Parathyroid adenoma (tissue), 2 donors: ENCODE measurements around the gene NOL4L.

ENCODE experiments used
- H2AFZ ChIP-seq: fragments of 300-600 bp; sonication (generic); one replicate; pipeline ENCODE4 v1.7.0; 2017; ENCODE audit warnings: antibody characterized with exemption, mild to moderate bottlenecking
- H3K27ac ChIP-seq: fragments of 300-600 bp; sonication (generic); one replicate; pipeline ENCODE4 v1.7.0; 2017
- H3K27me3 ChIP-seq: fragments of 300-600 bp; sonication (generic); one replicate; pipeline ENCODE4 v1.7.0; 2017; ENCODE audit warnings: low read length; ENCODE audit not compliant: control insufficient read depth, insufficient read depth
- H3K36me3 ChIP-seq: fragments of 300-600 bp; sonication (generic); one replicate; pipeline ENCODE4 v1.7.0; 2017; ENCODE audit warnings: low read length; ENCODE audit not compliant: control insufficient read depth, insufficient read depth
- H3K4me1 ChIP-seq: fragments of 300-600 bp; sonication (generic); one replicate; pipeline ENCODE4 v1.7.0; 2017; ENCODE audit warnings: control low read depth
- H3K4me2 ChIP-seq: fragments of 300-600 bp; sonication (generic); one replicate; pipeline ENCODE4 v1.7.0; 2017; ENCODE audit warnings: low read length
- H3K4me3 ChIP-seq: fragments of 300-600 bp; sonication (generic); one replicate; pipeline ENCODE4 v1.7.0; 2017; ENCODE audit warnings: low read depth, low read length
- H3K79me2 ChIP-seq: fragments of 300-600 bp; sonication (generic); one replicate; pipeline ENCODE4 v1.7.0; 2017; ENCODE audit warnings: control low read depth
- H3K9ac ChIP-seq: fragments of 300-600 bp; sonication (generic); one replicate; pipeline ENCODE4 v1.7.0; 2017; ENCODE audit warnings: mild to moderate bottlenecking
- H3K9me3 ChIP-seq: fragments of 300-600 bp; sonication (generic); one replicate; pipeline ENCODE4 v1.7.0; 2017; ENCODE audit warnings: low read length; ENCODE audit not compliant: control insufficient read depth
- TF ChIP-seq, protein P1 (sequence below): fragments of 300-600 bp; sonication (generic); IDR thresholded peaks from one replicate; pipeline ENCODE4 v1.7.0; 2017; ENCODE audit warnings: antibody characterized with exemption, mild to moderate bottlenecking
- donor health status: primary hyperparathyroidism.

Gene NOL4L

DNA sequence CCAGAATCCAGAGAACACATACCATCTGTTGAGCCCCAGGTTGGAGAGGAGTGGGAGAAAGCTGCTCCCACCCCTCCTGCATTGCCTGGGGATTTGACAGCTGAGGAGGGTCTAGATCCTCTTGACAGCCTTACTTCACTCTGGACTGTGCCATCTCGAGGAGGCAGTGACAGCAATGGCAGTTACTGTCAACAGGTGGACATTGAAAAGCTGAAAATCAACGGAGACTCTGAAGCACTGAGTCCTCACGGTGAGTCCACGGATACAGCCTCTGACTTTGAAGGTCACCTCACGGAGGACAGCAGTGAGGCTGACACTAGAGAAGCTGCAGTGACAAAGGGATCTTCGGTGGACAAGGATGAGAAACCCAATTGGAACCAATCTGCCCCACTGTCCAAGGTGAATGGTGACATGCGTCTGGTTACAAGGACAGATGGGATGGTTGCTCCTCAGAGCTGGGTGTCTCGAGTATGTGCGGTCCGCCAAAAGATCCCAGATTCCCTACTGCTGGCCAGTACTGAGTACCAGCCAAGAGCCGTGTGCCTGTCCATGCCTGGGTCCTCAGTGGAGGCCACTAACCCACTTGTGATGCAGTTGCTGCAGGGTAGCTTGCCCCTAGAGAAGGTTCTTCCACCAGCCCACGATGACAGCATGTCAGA lies 149.6 kb downstream of the NOL4L start:
- Histone ChIP-seq H3K27ac (no peak overlapping the region), H3K9me3 (no peaks in the 10 kb centered on the region), H2AFZ (no peak overlapping the region), H3K27me3 (no peaks in the 10 kb centered on the region), H3K4me3 (no peak overlapping the region), H3K9ac (no peak overlapping the region), H3K79me2 (no peaks in the 10 kb centered on the region), H3K4me2 (no peak overlapping the region), H3K36me3 (no peaks in the 10 kb centered on the region), H3K4me1 (no peaks in the 10 kb centered on the region)
- TF ChIP-seq, protein P1, sequence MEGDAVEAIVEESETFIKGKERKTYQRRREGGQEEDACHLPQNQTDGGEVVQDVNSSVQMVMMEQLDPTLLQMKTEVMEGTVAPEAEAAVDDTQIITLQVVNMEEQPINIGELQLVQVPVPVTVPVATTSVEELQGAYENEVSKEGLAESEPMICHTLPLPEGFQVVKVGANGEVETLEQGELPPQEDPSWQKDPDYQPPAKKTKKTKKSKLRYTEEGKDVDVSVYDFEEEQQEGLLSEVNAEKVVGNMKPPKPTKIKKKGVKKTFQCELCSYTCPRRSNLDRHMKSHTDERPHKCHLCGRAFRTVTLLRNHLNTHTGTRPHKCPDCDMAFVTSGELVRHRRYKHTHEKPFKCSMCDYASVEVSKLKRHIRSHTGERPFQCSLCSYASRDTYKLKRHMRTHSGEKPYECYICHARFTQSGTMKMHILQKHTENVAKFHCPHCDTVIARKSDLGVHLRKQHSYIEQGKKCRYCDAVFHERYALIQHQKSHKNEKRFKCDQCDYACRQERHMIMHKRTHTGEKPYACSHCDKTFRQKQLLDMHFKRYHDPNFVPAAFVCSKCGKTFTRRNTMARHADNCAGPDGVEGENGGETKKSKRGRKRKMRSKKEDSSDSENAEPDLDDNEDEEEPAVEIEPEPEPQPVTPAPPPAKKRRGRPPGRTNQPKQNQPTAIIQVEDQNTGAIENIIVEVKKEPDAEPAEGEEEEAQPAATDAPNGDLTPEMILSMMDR, result no peak

- no peaks in the 10 kb centered on the region for H3K9me3 ChIP-seq
- no peaks in the 10 kb centered on the region for H3K4me1 ChIP-seq
- no peaks in the 10 kb centered on the region for H3K79me2 ChIP-seq
- H3K9ac ChIP-seq, result no peak overlapping the region
- no peak overlapping the region for H3K4me3 ChIP-seq
- TF ChIP-seq, protein P1, result no peak
- no peaks in the 10 kb centered on the region for H3K27me3 ChIP-seq
- H3K27ac ChIP-seq, result peak overlapping the region; percentile 60
- H3K36me3 ChIP-seq, result no peaks in the 10 kb centered on the region
- H2AFZ ChIP-seq, result no peak overlapping the region
- no peak overlapping the region for H3K4me2 ChIP-seq
These were observed 150.7 kb downstream of the NOL4L start for GRCh38 chr20:32434434-32434833.

GRCh38 chr20:32433311-32434021 lies 151.7 kb downstream of the NOL4L start:
- no peaks in the 10 kb centered on the region for H3K4me1 ChIP-seq
- H3K27me3 ChIP-seq, result no peaks in the 10 kb centered on the region
- no peak overlapping the region for H3K4me2 ChIP-seq
- H3K79me2 ChIP-seq, result no peaks in the 10 kb centered on the region
- H3K4me3 ChIP-seq, result no peak overlapping the region
- no peaks in the 10 kb centered on the region for H3K9me3 ChIP-seq
- no peak overlapping the region for H2AFZ ChIP-seq
- no peaks in the 10 kb centered on the region for H3K36me3 ChIP-seq
- no peak overlapping the region for H3K9ac ChIP-seq
- H3K27ac ChIP-seq, result peak overlapping the region; percentile 60
- TF ChIP-seq, protein P1, result no peak

- no peak overlapping the region for H2AFZ ChIP-seq
- no peak overlapping the region for H3K9ac ChIP-seq
- no peaks in the 10 kb centered on the region for H3K79me2 ChIP-seq
- no peaks in the 10 kb centered on the region for H3K36me3 ChIP-seq
- H3K4me2 ChIP-seq, result no peak overlapping the region
- no peak overlapping the region for H3K4me3 ChIP-seq
- H3K27ac ChIP-seq, result peak overlapping the region; percentile 16
- no peaks in the 10 kb centered on the region for H3K27me3 ChIP-seq
- no peaks in the 10 kb centered on the region for H3K4me1 ChIP-seq
- H3K9me3 ChIP-seq, result no peaks in the 10 kb centered on the region
- TF ChIP-seq, protein P1, result no peak
These were observed 152.9 kb downstream of the NOL4L start for GRCh38 chr20:32432277-32432676.

- no peak overlapping the region for H3K4me3 ChIP-seq
- no peaks in the 10 kb centered on the region for H3K79me2 ChIP-seq
- H3K4me1 ChIP-seq, result no peaks in the 10 kb centered on the region
- H2AFZ ChIP-seq, result no peak overlapping the region
- H3K27ac ChIP-seq, result no peak overlapping the region
- H3K27me3 ChIP-seq, result no peaks in the 10 kb centered on the region
- H3K9ac ChIP-seq, result no peak overlapping the region
- no peak overlapping the region for H3K4me2 ChIP-seq
- no peaks in the 10 kb centered on the region for H3K9me3 ChIP-seq
- no peaks in the 10 kb centered on the region for H3K36me3 ChIP-seq
- TF ChIP-seq, protein P1, result no peak
These were observed 153.7 kb downstream of the NOL4L start for GRCh38 chr20:32431457-32431856.
